Panc1 (cell line): ENCODE measurements around the gene FBXO17. TPM values are rescaled to one million over a fixed set of nuclear protein-coding genes. Genes with fewer than 3 reads are reported as not detected.
A peak's percentile ranks its signal among the peaks of the same experiment; 100 is the strongest.

Source experiments
- ATAC-seq: fragments of 200-7000 bp; cut with Tn5 transposase; 2 replicates; pipeline ENCODE4 v1.9.1; 2020; ENCODE audit warnings: mild to moderate bottlenecking, moderate library complexity
- BruUV-seq: library from RNA; stranded (reverse); fragments of 400-500 nt; replicated peaks from 2 replicates; lab custom pipeline; 2021; lab: Mats Ljungman, UMichigan
- CTCF ChIA-PET: fragments of 300-600 bp; sonication (Branson Sonifier 250); formaldehyde crosslinking; loops from one replicate; lab custom pipeline; 2022; ENCODE audit warnings: antibody characterized with exemption; lab: Charles Lee
- POLR2A ChIA-PET: fragments of 300-600 bp; sonication (Branson Sonifier 250); formaldehyde crosslinking; loops from one replicate; lab custom pipeline; 2022; ENCODE audit warnings: antibody characterized with exemption; lab: Charles Lee
- DNase-seq: peaks from one replicate; pipeline ENCODE4 v3.0.0-alpha.2; 2010; ENCODE audit warnings: low read depth, low spot score
- H3K27ac ChIP-seq: 2 replicates; pipeline ENCODE4 v1.5.1; 2011; ENCODE audit warnings: mild to moderate bottlenecking, low read length, inconsistent platforms
- H3K27me3 ChIP-seq: fragments of 200-500 bp; sonication (Bioruptor generic); 2 replicates; pipeline ENCODE4 v1.6.0; 2014; ENCODE audit warnings: low read length, inconsistent platforms; ENCODE audit not compliant: control insufficient read depth, insufficient read depth
- H3K36me3 ChIP-seq: fragments of 200-500 bp; sonication (Bioruptor generic); 2 replicates; pipeline ENCODE4 v1.5.1; 2014; ENCODE audit warnings: inconsistent platforms, mild to moderate bottlenecking, low read length, moderate library complexity; ENCODE audit not compliant: control insufficient read depth, insufficient read depth
- H3K4me1 ChIP-seq: 2 replicates; pipeline ENCODE4 v1.5.1; 2011; ENCODE audit warnings: inconsistent platforms, mild to moderate bottlenecking, low read length, moderate library complexity; ENCODE audit not compliant: control insufficient read depth, insufficient read depth
- H3K4me3 ChIP-seq, 2 experiments: 2 replicates each; pipeline ENCODE4 v1.5.1; 2011 to 2012; ENCODE audit warnings: low read depth in 2 of 2, low read length in 2 of 2, mild to moderate bottlenecking in 2 of 2, inconsistent platforms in 1 of 2, moderate library complexity in 1 of 2
- H3K9me3 ChIP-seq: fragments of 200-500 bp; sonication (Bioruptor generic); 2 replicates; pipeline ENCODE4 v1.5.1; 2014; ENCODE audit warnings: low read depth, mild to moderate bottlenecking, inconsistent platforms, low read length, moderate library complexity; ENCODE audit not compliant: control insufficient read depth, insufficient read depth
- CTCF ChIP-seq: fragments of 450-650 bp; IDR thresholded peaks from 2 replicates; pipeline ENCODE4 v1.5.1; 2017; ENCODE audit warnings: mild to moderate bottlenecking
- POLR2AphosphoS5 ChIP-seq: IDR thresholded peaks from 2 replicates; pipeline ENCODE4 v1.6.1; 2012; ENCODE audit warnings: mild to moderate bottlenecking, low read depth, low read length, moderate library complexity
- REST ChIP-seq, 2 experiments: IDR thresholded peaks; 2 replicates each; pipeline ENCODE4 v1.6.1; 2011 to 2012; ENCODE audit warnings: low read depth in 2 of 2, control low read depth in 1 of 2, low read length in 1 of 2, mild to moderate bottlenecking in 1 of 2, moderate library complexity in 1 of 2; ENCODE audit not compliant: insufficient read depth in 1 of 2
- SIN3A ChIP-seq: IDR thresholded peaks from 2 replicates; pipeline ENCODE4 v1.6.1; 2012; ENCODE audit warnings: low read depth, mild to moderate bottlenecking, low read length, moderate library complexity, borderline replicate concordance; ENCODE audit not compliant: insufficient read depth
- TCF7L2 ChIP-seq: IDR thresholded peaks from 2 replicates; pipeline ENCODE4 v1.6.1; 2011; ENCODE audit warnings: mild to moderate bottlenecking, low read depth, low read length, inconsistent platforms
- in situ Hi-C: cut with HindIII; loops from 2 replicates; pipeline ENCODE4 v1.10.0; 2016; ENCODE audit warnings: low sequenced_read_pairs, low pct_unique_long_range_greater_than_20kb
- intact Hi-C: fragments of 100-400 bp; cut with micrococcal nuclease; formaldehyde crosslinking; loops from one replicate; pipeline ENCODE4 v1.10.0; 2022; ENCODE audit not compliant: unreplicated experiment
- total RNA-seq: library from RNA; stranded (reverse); gene quantifications from one replicate; pipeline ENCODE4 v1.2.1, GENCODE V29; 2021; ENCODE audit not compliant: unreplicated experiment

FBXO17 gene
- total RNA-seq, 1 experiment from 2014 or later: 411 TPM

DNA sequence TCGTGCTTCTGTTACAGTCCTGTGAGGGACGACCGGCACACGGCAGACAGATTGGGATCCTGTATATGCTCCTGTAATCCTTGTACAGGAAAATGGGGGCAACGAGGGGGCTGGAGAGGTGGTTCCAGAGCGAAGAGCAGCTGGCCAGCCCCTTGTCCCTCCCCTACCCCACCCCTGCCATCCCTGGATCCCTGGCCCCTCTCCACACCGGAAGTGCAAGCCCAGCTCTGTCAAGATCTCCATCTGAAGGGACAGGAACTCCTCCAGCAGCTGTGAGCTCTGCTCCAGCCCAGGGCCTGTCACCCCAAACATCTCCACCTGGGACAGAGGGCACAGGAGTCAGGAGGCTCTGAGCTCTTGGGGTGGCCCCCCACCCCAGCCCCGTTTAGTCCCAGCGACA, 58.0 kb downstream of the FBXO17 start:
- ATAC-seq (peak; percentile 23), DNase-seq (no peak)
- peaks cover 11% of the 10 kb centered on the region for H3K4me1 ChIP-seq
- H3K36me3 ChIP-seq: no peaks in the 10 kb centered on the region
- ChIA-PET POLR2A (no interaction called here), CTCF (interaction anchor here (0.5 to 1.8 kb wide), 6 partner anchors 17 to 185 kb away, joined by 3 to 10 read pairs (median 6); partner anchors contain the start of gene NFKBIB)
- peak overlapping the region; percentile 0; the same call in 1 of the 2 replicates for H3K27ac ChIP-seq
- no peaks in the 10 kb centered on the region for H3K27me3 ChIP-seq
- H3K9me3 ChIP-seq: no peaks in the 10 kb centered on the region
- intact Hi-C loops (no loop called here), in situ Hi-C loops (no loop called here)
- TF ChIP-seq TCF7L2 (no peak), POLR2AphosphoS5 (0 out of 2 replicates have a peak, but pooled peaks have one; percentile 2)
- BruUV-seq: no TSS peak
- no peak overlapping the region for H3K4me3 ChIP-seq

DNA sequence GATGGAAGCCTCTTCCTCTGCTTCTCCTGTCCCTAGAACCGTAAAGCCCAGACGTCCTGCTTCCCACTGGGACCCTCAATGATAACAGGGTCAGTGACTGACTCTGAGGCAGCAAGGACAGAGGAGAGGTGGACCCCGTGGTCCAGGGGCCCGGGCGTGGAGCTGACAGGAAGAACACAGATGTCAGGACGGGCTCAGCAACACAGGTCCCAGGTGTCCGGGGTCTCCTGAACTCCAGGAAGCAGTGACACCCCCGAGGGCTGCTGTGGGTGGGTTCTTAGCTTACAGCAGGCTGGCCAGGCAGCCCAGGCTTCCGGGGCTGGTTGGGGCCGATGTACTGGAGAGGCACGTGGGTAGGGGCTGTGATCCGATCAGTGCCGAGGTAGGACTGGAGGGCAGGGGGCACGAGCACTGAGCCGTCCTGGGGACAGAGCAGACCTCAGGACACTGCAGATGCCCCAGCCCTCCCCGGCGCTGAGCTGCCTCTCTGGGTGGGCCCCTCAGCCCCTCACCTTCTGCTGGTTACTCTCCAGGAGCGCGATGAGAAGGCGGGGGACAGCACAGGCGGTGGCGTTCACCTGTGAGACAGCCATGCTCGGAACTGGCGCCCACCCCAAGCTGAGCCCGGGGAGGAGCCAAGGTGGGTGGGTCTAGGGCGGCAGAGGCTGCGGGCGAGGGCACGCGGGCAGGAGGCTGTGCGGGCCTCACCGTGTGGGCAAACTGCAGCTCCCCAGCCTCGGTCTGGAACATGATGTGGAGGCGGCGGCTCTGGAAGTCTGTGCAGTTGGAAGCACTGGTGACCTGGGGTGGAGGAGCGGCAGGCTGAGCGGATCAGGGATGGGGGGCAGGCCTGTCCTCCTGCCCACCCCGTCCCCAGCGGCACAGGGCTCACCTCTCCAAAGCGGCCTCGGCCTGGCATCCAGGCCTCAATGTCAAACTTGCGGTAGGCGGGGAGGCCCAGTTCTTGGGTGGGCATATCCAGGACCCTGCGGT, 59.9 kb downstream of the FBXO17 start:
- Histone ChIP-seq H3K4me3 (no peak overlapping the region), H3K9me3 (no peaks in the 10 kb centered on the region), H3K27me3 (no peaks in the 10 kb centered on the region), H3K4me1 (peaks cover 11% of the 10 kb centered on the region), H3K27ac (no peak overlapping the region), H3K36me3 (no peaks in the 10 kb centered on the region)
- intact Hi-C loops: no loop called here
- ChIA-PET POLR2A (interaction anchor here (0.5 to 1.5 kb wide), 5 partner anchors 10 to 71 kb away, joined by 3 to 5 read pairs (median 4); partner anchors contain the start of genes MRPS12 and SARS2), CTCF (interaction anchor here (0.7 to 1.0 kb wide), 2 partner anchors 52 to 65 kb away, joined by 3 read pairs; no protein-coding TSS in a partner anchor)
- in situ Hi-C loops: no loop called here
- no TSS peak for BruUV-seq
- TF ChIP-seq SIN3A (no peak), TCF7L2 (no peak), POLR2AphosphoS5 (no peak), CTCF (no peak), REST (IDR thresholded peaks at IDR 0.05; ENCODE audit: insufficient read depth in 1 of 2, low read depth in 2 of 2, low read length in 1 of 2) (no peak)
- ATAC-seq (no peak), DNase-seq (no peak)
